NCI-H774 (cell line): Measurements from ENCODE around the gene PLCXD1.
"Not testable (repeated sequence)": the region's sequence is repeated elsewhere in the genome, so short reads cannot be mapped to it uniquely, and the experiment has no call there.

ENCODE experiments used
- DNase-seq: peaks from one replicate; lab custom pipeline; 2025; lab: John Stamatoyannopoulos, UW

PLCXD1 gene

GRCh38 chrX:262381-262909 lies 18.7 kb upstream of the PLCXD1 start:
- no peak for DNase-seq

- not testable (repeated sequence) for DNase-seq
Observed at GRCh38 chrX:264006-264405, 17.2 kb upstream of the PLCXD1 start.

- no peak for DNase-seq
Observed at GRCh38 chrX:264634-265455, 16.3 kb upstream of the PLCXD1 start.

- DNase-seq = no peak
Observed at GRCh38 chrX:265502-265901, 15.7 kb upstream of the PLCXD1 start.

- DNase-seq = no peak
Observed at GRCh38 chrX:267771-268261, 13.4 kb upstream of the PLCXD1 start.

- no peak for DNase-seq
Observed at GRCh38 chrX:270848-271367, 10.3 kb upstream of the PLCXD1 start.

- DNase-seq = no peak
Observed at GRCh38 chrX:274904-275475, 6.2 kb upstream of the PLCXD1 start.

- no peak for DNase-seq
Observed at GRCh38 chrX:275476-275966, 5.7 kb upstream of the PLCXD1 start.

GRCh38 chrX:275967-276580 lies 5.1 kb upstream of the PLCXD1 start:
- DNase-seq = no peak

GRCh38 chrX:276581-277201 lies 4.5 kb upstream of the PLCXD1 start:
- DNase-seq = no peak

- DNase-seq = not testable (repeated sequence)
Observed at GRCh38 chrX:279757-280604, 1.2 kb upstream of the PLCXD1 start.

- not testable (repeated sequence) for DNase-seq
Observed at GRCh38 chrX:280722-281121, 459 bp upstream of the PLCXD1 start.

- DNase-seq = not testable (repeated sequence)
Observed at GRCh38 chrX:282000-282681, 960 bp downstream of the PLCXD1 start.

- no peak for DNase-seq
Observed at GRCh38 chrX:283115-283845, 2.1 kb downstream of the PLCXD1 start.

- DNase-seq = no peak
Observed at GRCh38 chrX:285076-285677, 4.0 kb downstream of the PLCXD1 start.

GRCh38 chrX:287670-288069 lies 6.5 kb downstream of the PLCXD1 start:
- DNase-seq = no peak

- DNase-seq = no peak
Observed at GRCh38 chrX:288561-288991, 7.4 kb downstream of the PLCXD1 start.

- DNase-seq = no peak
Observed at GRCh38 chrX:290476-291166, 9.4 kb downstream of the PLCXD1 start.
